Epithelial cell of proximal tubule (primary cell): ENCODE data around the gene NAV2. TPM values are rescaled to one million over a fixed set of nuclear protein-coding genes. Genes with fewer than 3 reads are reported as not detected.

Experiments used
- DNase-seq: peaks from one replicate; pipeline ENCODE4 v3.0.0-alpha.2; 2011; ENCODE audit warnings: low read depth
- H3K4me3 ChIP-seq: 2 replicates; pipeline ENCODE4 v1.5.1; 2011; ENCODE audit warnings: low read depth, mild to moderate bottlenecking, low read length
- CTCF ChIP-seq: conservative IDR thresholded peaks from 2 replicates; pipeline ENCODE4 v1.5.1; 2012; ENCODE audit warnings: low read depth, mild to moderate bottlenecking, low read length
- total RNA-seq: library from RNA; depleted of rRNA; stranded (reverse); fragments of >200 nt; gene quantifications from 2 replicates; pipeline ENCODE4 v1.2.3, GENCODE V29; 2015

The NAV2 gene
- total RNA-seq, 1 donor from 2014 or later: 19.0 TPM

- no peak for DNase-seq
- no peak for TF ChIP-seq CTCF
- H3K4me3 ChIP-seq: no peak overlapping the region
Measured at GRCh38 chr11:19718051-19718450, 5.4 kb downstream of the NAV2 start.

GRCh38 chr11:19718951-19719350, 6.3 kb downstream of the NAV2 start:
- no peak overlapping the region for H3K4me3 ChIP-seq
- no peak for TF ChIP-seq CTCF
- no peak for DNase-seq

GRCh38 chr11:19719960-19720359, 7.3 kb downstream of the NAV2 start:
- TF ChIP-seq CTCF: no peak
- H3K4me3 ChIP-seq: no peak overlapping the region
- DNase-seq: no peak

- DNase-seq: no peak
- no peak for TF ChIP-seq CTCF
- no peak overlapping the region for H3K4me3 ChIP-seq
Measured at GRCh38 chr11:19721176-19721575, 8.5 kb downstream of the NAV2 start.

GRCh38 chr11:19722702-19723101, 10.1 kb downstream of the NAV2 start:
- DNase-seq: no peak
- H3K4me3 ChIP-seq: no peak overlapping the region
- no peak for TF ChIP-seq CTCF

- H3K4me3 ChIP-seq: no peak overlapping the region
- no peak for TF ChIP-seq CTCF
- DNase-seq: no peak
Measured at GRCh38 chr11:19723572-19724342, 11.1 kb downstream of the NAV2 start.

- TF ChIP-seq CTCF: no peak
- DNase-seq: no peak
- H3K4me3 ChIP-seq: no peak overlapping the region
Measured at GRCh38 chr11:19724765-19725164, 12.1 kb downstream of the NAV2 start.
